22Rv1 (cell line): ENCODE data around the gene CCDC187.

Experiments
- ZFX ChIP-seq: fragments of 450-650 bp; IDR thresholded peaks from 2 replicates; pipeline ENCODE4 v1.6.1; 2017; ENCODE audit warnings: antibody characterized with exemption, borderline replicate concordance
- TF ChIP-seq, protein P1 (sequence below): fragments of 450-650 bp; IDR thresholded peaks from 2 replicates; pipeline ENCODE4 v1.5.1; 2017; ENCODE audit warnings: mild to moderate bottlenecking

DNA sequence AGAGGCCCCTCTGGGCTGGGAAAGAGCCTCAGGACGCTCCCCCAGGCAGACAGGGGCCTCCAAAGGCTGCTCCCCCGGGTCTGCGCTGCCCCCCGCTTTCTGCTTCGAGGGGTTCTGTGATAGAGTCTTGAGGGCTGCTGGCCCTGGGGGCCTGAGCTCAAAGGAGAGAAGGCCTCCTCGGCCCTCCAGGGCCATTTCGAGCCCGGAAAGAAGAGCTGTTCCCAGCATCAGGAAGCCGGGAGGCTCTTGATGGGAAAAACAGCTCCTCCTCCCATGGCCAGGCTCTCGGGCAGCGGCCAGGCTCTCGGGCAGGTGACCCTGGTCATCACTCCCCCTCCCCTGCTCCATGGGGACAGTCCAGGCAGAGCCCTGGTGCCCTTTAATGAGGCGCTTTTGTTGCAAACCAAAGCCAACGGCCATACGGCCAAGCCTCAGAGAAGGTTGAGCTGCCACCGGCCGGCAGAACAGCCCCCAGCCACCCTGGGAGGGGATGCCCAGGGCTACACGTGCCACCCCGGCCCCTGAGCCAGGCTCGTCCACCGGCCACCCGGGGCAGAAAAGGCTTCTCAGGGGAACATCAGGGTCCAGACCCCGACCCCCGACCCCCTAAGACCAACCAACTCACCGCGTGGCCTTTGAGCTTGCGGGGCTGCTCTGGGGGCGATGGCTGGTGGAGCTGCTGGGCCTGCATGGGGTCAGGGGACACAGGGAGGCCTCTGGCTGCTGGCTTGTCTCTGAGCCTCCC, 42.0 kb downstream of the CCDC187 start:
- TF ChIP-seq, protein P1, sequence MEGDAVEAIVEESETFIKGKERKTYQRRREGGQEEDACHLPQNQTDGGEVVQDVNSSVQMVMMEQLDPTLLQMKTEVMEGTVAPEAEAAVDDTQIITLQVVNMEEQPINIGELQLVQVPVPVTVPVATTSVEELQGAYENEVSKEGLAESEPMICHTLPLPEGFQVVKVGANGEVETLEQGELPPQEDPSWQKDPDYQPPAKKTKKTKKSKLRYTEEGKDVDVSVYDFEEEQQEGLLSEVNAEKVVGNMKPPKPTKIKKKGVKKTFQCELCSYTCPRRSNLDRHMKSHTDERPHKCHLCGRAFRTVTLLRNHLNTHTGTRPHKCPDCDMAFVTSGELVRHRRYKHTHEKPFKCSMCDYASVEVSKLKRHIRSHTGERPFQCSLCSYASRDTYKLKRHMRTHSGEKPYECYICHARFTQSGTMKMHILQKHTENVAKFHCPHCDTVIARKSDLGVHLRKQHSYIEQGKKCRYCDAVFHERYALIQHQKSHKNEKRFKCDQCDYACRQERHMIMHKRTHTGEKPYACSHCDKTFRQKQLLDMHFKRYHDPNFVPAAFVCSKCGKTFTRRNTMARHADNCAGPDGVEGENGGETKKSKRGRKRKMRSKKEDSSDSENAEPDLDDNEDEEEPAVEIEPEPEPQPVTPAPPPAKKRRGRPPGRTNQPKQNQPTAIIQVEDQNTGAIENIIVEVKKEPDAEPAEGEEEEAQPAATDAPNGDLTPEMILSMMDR, result no peak
- no peak for TF ChIP-seq ZFX
